ENCODE data around the gene PDE4B. TPM values are rescaled to one million over a fixed set of nuclear protein-coding genes. Genes with fewer than 3 reads are reported as not detected.
A peak's percentile ranks its signal among the peaks of the same experiment; 100 is the strongest.

PDE4B gene
- total and polyA plus RNA-seq, 7 donors: 4.1 to 191 (median 16.3) TPM

- DNase-seq: no peak
- no peaks in the 10 kb centered on the region for H3K36me3 ChIP-seq (ENCODE audit: insufficient read depth in 1 of 2, low read depth in 1 of 2)
- no peaks in the 10 kb centered on the region for H3K27me3 ChIP-seq (ENCODE audit: insufficient read depth in 3 of 3, low read length in 2 of 3)
- H3K4me3 ChIP-seq: no peak overlapping the region
- 57 to 65% (median 64%) methylated on average over 1 of the region's 1 CpG for WGBS, 3 donors
- intact Hi-C loops (cut with DNase I): loop anchor here in 1 of 2 donors (5.0 kb wide), 1 partner anchor 416 kb away; no protein-coding TSS in a partner anchor
- H3K4me1 ChIP-seq: no peaks in the 10 kb centered on the region
- H3K27ac ChIP-seq: no peak overlapping the region
- H3K9me3 ChIP-seq: no peaks in the 10 kb centered on the region
- TF ChIP-seq, protein P1, sequence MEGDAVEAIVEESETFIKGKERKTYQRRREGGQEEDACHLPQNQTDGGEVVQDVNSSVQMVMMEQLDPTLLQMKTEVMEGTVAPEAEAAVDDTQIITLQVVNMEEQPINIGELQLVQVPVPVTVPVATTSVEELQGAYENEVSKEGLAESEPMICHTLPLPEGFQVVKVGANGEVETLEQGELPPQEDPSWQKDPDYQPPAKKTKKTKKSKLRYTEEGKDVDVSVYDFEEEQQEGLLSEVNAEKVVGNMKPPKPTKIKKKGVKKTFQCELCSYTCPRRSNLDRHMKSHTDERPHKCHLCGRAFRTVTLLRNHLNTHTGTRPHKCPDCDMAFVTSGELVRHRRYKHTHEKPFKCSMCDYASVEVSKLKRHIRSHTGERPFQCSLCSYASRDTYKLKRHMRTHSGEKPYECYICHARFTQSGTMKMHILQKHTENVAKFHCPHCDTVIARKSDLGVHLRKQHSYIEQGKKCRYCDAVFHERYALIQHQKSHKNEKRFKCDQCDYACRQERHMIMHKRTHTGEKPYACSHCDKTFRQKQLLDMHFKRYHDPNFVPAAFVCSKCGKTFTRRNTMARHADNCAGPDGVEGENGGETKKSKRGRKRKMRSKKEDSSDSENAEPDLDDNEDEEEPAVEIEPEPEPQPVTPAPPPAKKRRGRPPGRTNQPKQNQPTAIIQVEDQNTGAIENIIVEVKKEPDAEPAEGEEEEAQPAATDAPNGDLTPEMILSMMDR (IDR thresholded peaks at IDR 0.05): no peak
- no peak for ATAC-seq
These were observed 153.7 kb downstream of the PDE4B start for GRCh38 chr1:65946376-65946775.

GRCh38 chr1:65946960-65947359 lies 154.3 kb downstream of the PDE4B start:
- ATAC-seq (no peak), DNase-seq (no peak)
- intact Hi-C loops (cut with DNase I): loop anchor here in 1 of 2 donors (5.0 kb wide), 1 partner anchor 415 kb away; no protein-coding TSS in a partner anchor
- H3K4me3 ChIP-seq: no peak overlapping the region
- no peak overlapping the region for H3K27ac ChIP-seq
- H3K4me1 ChIP-seq: no peaks in the 10 kb centered on the region
- TF ChIP-seq, protein P1 (IDR thresholded peaks at IDR 0.05): no peak
- WGBS, 3 donors: 89 to 91% (median 90%) methylated on average over 5 of the region's 5 CpGs
- H3K36me3 ChIP-seq (ENCODE audit: insufficient read depth in 1 of 2, low read depth in 1 of 2): no peaks in the 10 kb centered on the region
- H3K9me3 ChIP-seq: no peaks in the 10 kb centered on the region
- no peaks in the 10 kb centered on the region for H3K27me3 ChIP-seq (ENCODE audit: insufficient read depth in 3 of 3, low read length in 2 of 3)

DNA sequence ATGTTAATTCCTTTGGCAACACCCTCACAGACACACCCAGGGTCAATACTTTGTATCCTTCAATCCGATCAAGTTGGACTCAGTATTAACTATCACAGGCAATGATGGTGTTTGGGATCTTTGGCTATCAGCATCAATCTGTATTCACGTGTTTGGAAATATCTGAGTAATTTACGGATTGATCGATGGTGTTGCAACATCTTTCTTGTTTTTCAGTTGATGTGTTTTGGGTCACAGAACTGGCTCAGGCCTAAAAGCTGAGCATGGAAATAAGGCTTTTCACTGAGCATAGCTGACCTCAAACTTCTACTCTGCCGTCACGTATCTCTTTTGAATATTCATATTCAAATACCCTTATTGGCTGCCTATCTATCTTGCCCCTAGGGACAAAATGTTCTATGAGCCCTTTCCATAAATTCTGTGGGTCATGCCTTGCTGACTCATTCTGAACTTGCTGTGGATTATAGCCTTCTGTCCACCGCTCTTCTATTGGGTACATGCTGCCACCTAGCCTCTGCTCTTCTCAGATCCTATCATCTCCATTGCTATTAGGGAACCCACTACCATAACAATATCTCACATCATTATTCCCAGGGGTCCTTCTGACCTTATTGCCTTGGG lies 156.0 kb downstream of the PDE4B start:
- H3K4me3 ChIP-seq: no peak overlapping the region
- TF ChIP-seq, protein P1 (IDR thresholded peaks at IDR 0.05): no peak
- intact Hi-C loops (cut with DNase I): loop anchor here in 1 of 2 donors (5.0 kb wide), 1 partner anchor 414 kb away; no protein-coding TSS in a partner anchor
- H3K9me3 ChIP-seq: no peaks in the 10 kb centered on the region
- no peaks in the 10 kb centered on the region for H3K27me3 ChIP-seq (ENCODE audit: insufficient read depth in 3 of 3, low read length in 2 of 3)
- DNase-seq (no peak), ATAC-seq (peak; percentile 23 to 51 (median 50))
- H3K36me3 ChIP-seq (ENCODE audit: insufficient read depth in 1 of 2, low read depth in 1 of 2): no peaks in the 10 kb centered on the region
- H3K4me1 ChIP-seq: no peaks in the 10 kb centered on the region
- 74 to 90% (median 80%) methylated on average over 7 of the region's 7 CpGs for WGBS, 3 donors
- no peak overlapping the region for H3K27ac ChIP-seq

- Histone ChIP-seq H3K4me1 (no peaks in the 10 kb centered on the region), H3K9me3 (no peaks in the 10 kb centered on the region), H3K27ac (no peak overlapping the region), H3K36me3 (ENCODE audit: insufficient read depth in 1 of 2, low read depth in 1 of 2) (no peaks in the 10 kb centered on the region), H3K27me3 (ENCODE audit: insufficient read depth in 3 of 3, low read length in 2 of 3) (no peaks in the 10 kb centered on the region), H3K4me3 (no peak overlapping the region)
- intact Hi-C loops (cut with DNase I): loop anchor here in 1 of 2 donors (5.0 kb wide), 1 partner anchor 413 kb away; no protein-coding TSS in a partner anchor
- DNase-seq (no peak), ATAC-seq (peak in 2 of 4 donors; percentile 28 to 58)
- WGBS, 3 donors: 69 to 79% (median 73%) methylated on average over 2 of the region's 2 CpGs
- TF ChIP-seq, protein P1 (IDR thresholded peaks at IDR 0.05): no peak
These were observed 156.5 kb downstream of the PDE4B start for GRCh38 chr1:65949230-65949626.

All from psoas muscle (tissue), 8 donors.